GM21515 (cell line): ENCODE measurements around the gene KCNK4.

Experiments used
- ATAC-seq: cut with Tn5 transposase; IDR thresholded peaks from one replicate; pipeline ENCODE4 v1.9.1; 2021; ENCODE audit not compliant: unreplicated experiment

The KCNK4 gene

GRCh38 chr11:64343767-64344559 lies 52.9 kb downstream of the KCNK4 start:
- no peak for ATAC-seq

GRCh38 chr11:64344787-64345186 lies 53.7 kb downstream of the KCNK4 start:
- no peak for ATAC-seq

- ATAC-seq: no peak
Measured at GRCh38 chr11:64347193-64347867, 56.2 kb downstream of the KCNK4 start.

- no peak for ATAC-seq
Measured at GRCh38 chr11:64348383-64349024, 57.4 kb downstream of the KCNK4 start.

- no peak for ATAC-seq
Measured at GRCh38 chr11:64349025-64349387, 57.9 kb downstream of the KCNK4 start.

GRCh38 chr11:64349404-64349803 lies 58.3 kb downstream of the KCNK4 start:
- ATAC-seq: no peak
